Activated CD4-positive, alpha-beta T cell treated with anti-CD3 and anti-CD28 coated beads, Interleukin-2, amount 10 ng/mL, durations not matched to agents 7 days and 5 days (primary cell): ENCODE measurements around the gene MUSK. TPM values are rescaled to one million over a fixed set of nuclear protein-coding genes. Genes with fewer than 3 reads are reported as not detected.
"Not testable (repeated sequence)": the region's sequence is repeated elsewhere in the genome, so short reads cannot be mapped to it uniquely, and the experiment has no call there.

Experiments
- CTCF ChIA-PET: fragments of 350-600 bp; sonication (Branson Sonifier 250); formaldehyde crosslinking; loops from one replicate; lab custom pipeline; 2021; ENCODE audit warnings: antibody characterized with exemption; lab: Charles Lee
- POLR2A ChIA-PET: fragments of 350-600 bp; sonication (Branson Sonifier 250); formaldehyde crosslinking; loops from one replicate; lab custom pipeline; 2021; ENCODE audit warnings: antibody characterized with exemption; lab: Charles Lee
- DNase-seq: peaks from one replicate; pipeline ENCODE4 v3.0.0-alpha.2; 2020
- H3K27ac Mint-ChIP-seq: one replicate; pipeline ENCODE4 v1.8.0; 2021; ENCODE audit warnings: mild to moderate bottlenecking, moderate library complexity, mixed read lengths
- H3K27me3 Mint-ChIP-seq: one replicate; pipeline ENCODE4 v1.8.0; 2021; ENCODE audit warnings: mixed read lengths
- H3K36me3 Mint-ChIP-seq: one replicate; pipeline ENCODE4 v1.8.0; 2021; ENCODE audit warnings: low read depth, mixed read lengths
- H3K4me1 Mint-ChIP-seq: one replicate; pipeline ENCODE4 v1.8.0; 2021; ENCODE audit warnings: mixed read lengths
- H3K4me3 Mint-ChIP-seq: one replicate; pipeline ENCODE4 v1.8.0; 2021; ENCODE audit warnings: mild to moderate bottlenecking, moderate library complexity, mixed read lengths
- H3K9me3 Mint-ChIP-seq: one replicate; pipeline ENCODE4 v1.8.0; 2021; ENCODE audit warnings: mixed read lengths
- total RNA-seq, 2 experiments: library from RNA; stranded (reverse); gene quantifications; one replicate each; pipeline ENCODE4 v1.2.3, GENCODE V29; 2021

Gene MUSK
- total RNA-seq, 2 experiments from 2014 or later, result not detected

- Mint-ChIP-seq H3K4me1 (no peaks in the 10 kb centered on the region), H3K36me3 (no peaks in the 10 kb centered on the region), H3K27me3 (no peaks in the 10 kb centered on the region), H3K4me3 (no peak overlapping the region), H3K27ac (no peak overlapping the region), H3K9me3 (no peaks in the 10 kb centered on the region)
- DNase-seq, result no peak
- CTCF ChIA-PET, result no interaction called here
- POLR2A ChIA-PET, result no interaction called here
Observed at GRCh38 chr9:110810262-110810976, 141.8 kb downstream of the MUSK start.

DNA sequence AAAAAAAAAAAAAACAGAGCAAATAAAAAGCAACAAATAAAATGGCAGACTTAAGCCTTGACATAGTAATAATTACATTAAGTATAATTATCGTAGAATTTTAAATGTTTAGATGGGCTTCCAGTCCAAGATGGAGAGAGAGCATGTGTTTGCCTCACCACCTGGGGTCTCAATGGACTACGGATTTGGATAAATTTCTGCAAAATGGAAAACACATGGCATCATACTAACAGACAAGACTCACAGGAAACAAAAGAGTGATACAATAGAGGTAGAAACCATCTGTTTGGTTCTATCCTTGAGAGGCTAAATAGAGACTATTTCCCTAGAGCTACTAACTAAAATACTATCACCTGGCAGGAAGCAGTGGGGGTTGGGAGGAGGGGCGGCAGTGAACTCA, 144.3 kb downstream of the MUSK start:
- DNase-seq, result no peak
- Mint-ChIP-seq H3K4me1 (no peaks in the 10 kb centered on the region), H3K27ac (no peak overlapping the region), H3K4me3 (no peak overlapping the region), H3K9me3 (no peaks in the 10 kb centered on the region), H3K36me3 (no peaks in the 10 kb centered on the region), H3K27me3 (no peaks in the 10 kb centered on the region)
- CTCF ChIA-PET, result no interaction called here
- POLR2A ChIA-PET, result no interaction called here

DNA sequence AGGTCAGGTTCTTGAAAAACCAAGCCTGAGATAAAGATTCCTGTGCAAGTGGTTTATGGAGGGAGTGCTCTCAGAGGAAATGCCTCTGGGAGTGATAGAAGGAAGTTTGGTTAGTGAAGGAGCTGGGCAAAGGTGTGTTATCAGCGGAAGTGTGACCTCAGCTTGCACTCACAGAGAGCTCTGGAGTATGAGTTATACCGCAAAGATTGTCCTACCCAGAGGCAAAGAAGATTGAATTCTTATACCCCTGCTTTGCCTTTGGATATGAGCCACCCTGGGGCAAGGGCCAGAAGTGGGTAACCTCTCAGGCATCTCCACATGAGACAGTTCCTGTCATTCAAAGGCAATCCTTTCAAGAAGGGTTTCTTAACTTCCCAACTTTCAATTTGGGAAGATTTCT, 145.6 kb downstream of the MUSK start:
- ChIA-PET POLR2A (no interaction called here), CTCF (no interaction called here)
- no peaks in the 10 kb centered on the region for H3K4me1 Mint-ChIP-seq
- no peak overlapping the region for H3K4me3 Mint-ChIP-seq
- no peak for DNase-seq
- no peaks in the 10 kb centered on the region for H3K36me3 Mint-ChIP-seq
- no peaks in the 10 kb centered on the region for H3K9me3 Mint-ChIP-seq
- H3K27ac Mint-ChIP-seq, result no peak overlapping the region
- H3K27me3 Mint-ChIP-seq, result peaks cover 2% of the 10 kb centered on the region

DNA sequence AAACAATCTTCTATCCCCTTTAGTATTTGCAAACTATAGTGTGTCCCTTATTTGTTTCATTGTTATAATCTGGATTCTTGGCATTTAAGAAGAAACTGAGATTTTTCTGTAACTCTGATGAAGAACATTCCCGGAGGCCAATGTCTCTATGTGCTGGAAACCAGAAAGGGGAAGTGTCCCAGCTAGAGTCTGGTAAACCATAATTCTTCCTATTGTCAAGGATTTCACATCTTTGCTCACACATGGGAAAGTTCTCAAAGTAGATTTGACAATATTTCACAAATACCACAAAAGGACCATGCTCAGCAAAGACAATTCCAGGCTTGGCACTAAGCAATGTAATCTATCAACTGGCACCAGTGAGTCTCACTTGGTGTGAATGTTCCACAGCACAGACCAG, 146.8 kb downstream of the MUSK start:
- Mint-ChIP-seq H3K27me3 (peaks cover 2% of the 10 kb centered on the region), H3K27ac (no peak overlapping the region), H3K9me3 (no peaks in the 10 kb centered on the region), H3K4me1 (no peaks in the 10 kb centered on the region), H3K36me3 (no peaks in the 10 kb centered on the region), H3K4me3 (no peak overlapping the region)
- no peak for DNase-seq
- POLR2A ChIA-PET, result no interaction called here
- CTCF ChIA-PET, result no interaction called here

- H3K4me1 Mint-ChIP-seq, result no peaks in the 10 kb centered on the region
- ChIA-PET CTCF (no interaction called here), POLR2A (no interaction called here)
- peaks cover 2% of the 10 kb centered on the region for H3K27me3 Mint-ChIP-seq
- H3K36me3 Mint-ChIP-seq, result no peaks in the 10 kb centered on the region
- no peak overlapping the region for H3K27ac Mint-ChIP-seq
- no peak for DNase-seq
- H3K9me3 Mint-ChIP-seq, result no peaks in the 10 kb centered on the region
- H3K4me3 Mint-ChIP-seq, result no peak overlapping the region
Observed at GRCh38 chr9:110820381-110820780, 151.8 kb downstream of the MUSK start.

DNA sequence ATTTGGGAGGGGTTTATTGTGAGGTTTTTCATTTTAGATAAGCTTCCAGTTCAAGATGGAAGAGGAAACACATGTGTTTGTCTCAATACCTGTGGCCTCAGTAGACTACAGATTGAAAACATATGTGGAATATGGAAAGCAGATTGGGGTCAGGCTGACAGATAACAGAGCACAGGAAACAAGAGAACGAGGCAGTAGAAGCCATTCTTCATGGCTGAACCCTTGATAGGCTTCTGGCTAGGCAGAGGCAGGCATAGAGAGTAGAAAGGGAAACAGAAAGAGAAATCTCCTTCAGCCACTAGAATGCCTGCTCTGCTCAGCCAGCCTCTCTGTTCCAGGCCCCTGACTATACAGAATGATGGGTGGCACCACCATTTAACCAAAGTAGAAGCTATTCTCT, 152.5 kb downstream of the MUSK start:
- CTCF ChIA-PET, result interaction anchor here (0.6 kb wide), 1 partner anchor 17 kb away, joined by 3 read pairs; no protein-coding TSS in a partner anchor
- Mint-ChIP-seq H3K4me1 (no peaks in the 10 kb centered on the region), H3K36me3 (no peaks in the 10 kb centered on the region), H3K27ac (no peak overlapping the region), H3K9me3 (no peaks in the 10 kb centered on the region), H3K27me3 (peaks cover 2% of the 10 kb centered on the region), H3K4me3 (no peak overlapping the region)
- no peak for DNase-seq
- POLR2A ChIA-PET, result no interaction called here

DNA sequence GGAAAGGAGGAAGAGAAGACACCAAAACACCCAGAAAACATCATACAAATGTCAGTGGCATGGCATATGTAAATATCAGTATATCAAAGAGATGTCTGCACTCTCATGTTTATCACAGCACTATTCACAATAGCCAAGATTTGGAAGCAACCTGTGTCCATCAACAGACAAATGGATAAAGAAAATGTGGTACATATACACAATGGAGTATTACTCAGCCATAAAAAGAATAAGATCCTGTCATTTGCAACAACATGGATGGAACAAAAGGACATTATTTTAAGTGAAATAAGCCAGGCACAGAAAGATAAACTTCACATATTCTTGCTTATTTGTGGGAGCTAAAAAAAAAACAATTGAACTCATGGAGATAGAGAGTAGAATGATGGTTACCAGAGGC, 156.5 kb downstream of the MUSK start:
- H3K9me3 Mint-ChIP-seq, DNase-seq, H3K36me3 Mint-ChIP-seq, POLR2A ChIA-PET, H3K27me3 Mint-ChIP-seq, H3K27ac Mint-ChIP-seq, H3K4me3 Mint-ChIP-seq, H3K4me1 Mint-ChIP-seq, CTCF ChIA-PET: not testable (repeated sequence)

- Mint-ChIP-seq H3K36me3 (no peaks in the 10 kb centered on the region), H3K4me1 (no peaks in the 10 kb centered on the region), H3K9me3 (peaks cover 2% of the 10 kb centered on the region), H3K4me3 (no peak overlapping the region), H3K27me3 (no peaks in the 10 kb centered on the region), H3K27ac (no peak overlapping the region)
- ChIA-PET POLR2A (no interaction called here), CTCF (no interaction called here)
- no peak for DNase-seq
Observed at GRCh38 chr9:110825950-110826349, 157.4 kb downstream of the MUSK start.

DNA sequence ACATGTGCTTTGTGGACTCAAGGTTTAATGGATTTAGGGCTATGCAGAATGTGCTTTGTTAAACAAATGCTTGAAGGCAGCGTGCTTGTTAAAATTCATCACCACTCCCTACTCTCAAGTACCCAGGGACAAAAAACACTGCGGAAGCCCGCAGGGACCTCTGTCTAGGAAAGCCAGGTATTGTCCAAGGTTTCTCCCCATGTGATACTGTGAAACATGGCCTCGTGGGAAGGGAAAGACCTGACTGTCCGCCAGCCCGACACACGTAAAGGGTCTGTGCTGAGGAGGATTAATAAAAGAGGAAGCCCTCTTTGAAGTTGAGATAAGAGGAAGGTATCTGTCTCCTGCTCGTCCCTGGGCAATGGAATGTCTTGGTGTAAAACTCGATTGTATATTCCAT, 157.8 kb downstream of the MUSK start:
- H3K4me1 Mint-ChIP-seq, H3K4me3 Mint-ChIP-seq, POLR2A ChIA-PET, DNase-seq, CTCF ChIA-PET, H3K36me3 Mint-ChIP-seq, H3K27ac Mint-ChIP-seq, H3K9me3 Mint-ChIP-seq, H3K27me3 Mint-ChIP-seq: not testable (repeated sequence)

GRCh38 chr9:110828264-110828663, 159.7 kb downstream of the MUSK start:
- Mint-ChIP-seq H3K9me3 (peaks cover 2% of the 10 kb centered on the region), H3K27ac (no peak overlapping the region), H3K4me1 (no peaks in the 10 kb centered on the region), H3K27me3 (no peaks in the 10 kb centered on the region), H3K4me3 (no peak overlapping the region), H3K36me3 (no peaks in the 10 kb centered on the region)
- ChIA-PET POLR2A (no interaction called here), CTCF (interaction anchor here (1.0 kb wide), 1 partner anchor 469 kb away, joined by 3 read pairs; no protein-coding TSS in a partner anchor)
- no peak for DNase-seq

GRCh38 chr9:110830495-110830894, 161.9 kb downstream of the MUSK start:
- H3K9me3 Mint-ChIP-seq, result peaks cover 2% of the 10 kb centered on the region

DNA sequence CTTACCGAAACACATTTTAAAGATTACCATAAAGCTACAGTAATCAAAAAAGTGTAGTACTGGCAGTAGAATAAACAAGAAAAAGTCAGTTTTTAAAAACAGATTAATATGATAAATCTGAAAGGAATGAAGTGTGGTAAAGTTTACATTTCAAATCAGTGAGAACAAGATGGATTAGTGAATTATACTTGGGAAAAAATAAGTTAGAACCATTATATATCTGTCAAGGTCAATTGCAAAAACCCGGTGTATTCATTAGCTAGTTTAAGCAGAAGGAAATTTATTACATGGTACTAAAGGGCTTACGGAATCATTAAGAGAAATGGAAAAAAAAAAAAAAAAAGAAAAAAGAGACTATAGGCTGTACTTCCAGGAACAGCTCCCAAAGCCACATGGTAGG, 164.3 kb downstream of the MUSK start:
- ChIA-PET POLR2A (no interaction called here), CTCF (no interaction called here)
- Mint-ChIP-seq H3K4me3 (no peak overlapping the region), H3K36me3 (no peaks in the 10 kb centered on the region), H3K27me3 (no peaks in the 10 kb centered on the region), H3K27ac (no peak overlapping the region), H3K9me3 (peaks cover 2% of the 10 kb centered on the region), H3K4me1 (no peaks in the 10 kb centered on the region)
- DNase-seq, result no peak

More at GRCh38 chr9:110830495-110830894, 161.9 kb downstream of the MUSK start:
- H3K27ac Mint-ChIP-seq, result no peak overlapping the region
- no peaks in the 10 kb centered on the region for H3K27me3 Mint-ChIP-seq
- H3K4me1 Mint-ChIP-seq, result no peaks in the 10 kb centered on the region
- DNase-seq, result no peak
- ChIA-PET CTCF (no interaction called here), POLR2A (no interaction called here)
- H3K36me3 Mint-ChIP-seq, result no peaks in the 10 kb centered on the region
- no peak overlapping the region for H3K4me3 Mint-ChIP-seq

GRCh38 chr9:110835404-110835803, 166.8 kb downstream of the MUSK start:
- Mint-ChIP-seq H3K4me3 (no peak overlapping the region), H3K9me3 (no peaks in the 10 kb centered on the region), H3K27ac (no peak overlapping the region), H3K36me3 (no peaks in the 10 kb centered on the region), H3K4me1 (no peaks in the 10 kb centered on the region), H3K27me3 (no peaks in the 10 kb centered on the region)
- CTCF ChIA-PET, result no interaction called here
- DNase-seq, result no peak
- POLR2A ChIA-PET, result no interaction called here

- ChIA-PET CTCF (no interaction called here), POLR2A (no interaction called here)
- H3K27me3 Mint-ChIP-seq, result no peaks in the 10 kb centered on the region
- no peak for DNase-seq
- H3K4me3 Mint-ChIP-seq, result no peak overlapping the region
- no peak overlapping the region for H3K27ac Mint-ChIP-seq
- H3K9me3 Mint-ChIP-seq, result no peaks in the 10 kb centered on the region
- no peaks in the 10 kb centered on the region for H3K36me3 Mint-ChIP-seq
- no peaks in the 10 kb centered on the region for H3K4me1 Mint-ChIP-seq
Observed at GRCh38 chr9:110835859-110836271, 167.3 kb downstream of the MUSK start.
